SKM-1 (cell line): ENCODE data around the gene ZNF396.

ENCODE experiments used
- DNase-seq: peaks from one replicate; lab custom pipeline; 2025; ENCODE audit not compliant: unreplicated experiment; lab: John Stamatoyannopoulos, UW

ZNF396 gene

GRCh38 chr18:35343488-35343935 lies 33.6 kb downstream of the ZNF396 start:
- DNase-seq = no peak

GRCh38 chr18:35337286-35337685 lies 39.9 kb downstream of the ZNF396 start:
- no peak for DNase-seq

DNA sequence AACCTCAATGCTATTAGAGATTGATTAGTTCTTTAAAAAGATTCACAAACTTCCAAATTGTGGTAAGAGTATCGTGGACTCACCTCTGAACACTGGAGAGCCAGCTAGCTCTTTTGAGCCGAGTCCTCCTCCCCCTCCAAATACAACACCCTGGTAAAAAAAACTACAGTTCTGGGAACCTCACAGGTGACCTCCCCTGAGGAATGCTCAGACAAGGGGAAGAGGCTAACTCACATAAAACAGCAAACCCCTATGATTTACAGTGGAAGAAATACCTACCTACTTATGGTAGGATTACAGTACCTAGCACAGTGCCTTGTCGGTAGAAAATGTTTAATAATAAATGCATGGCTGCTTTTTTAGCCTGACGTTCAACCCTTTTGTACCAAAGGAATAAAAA lies 41.3 kb downstream of the ZNF396 start:
- no peak for DNase-seq

DNA sequence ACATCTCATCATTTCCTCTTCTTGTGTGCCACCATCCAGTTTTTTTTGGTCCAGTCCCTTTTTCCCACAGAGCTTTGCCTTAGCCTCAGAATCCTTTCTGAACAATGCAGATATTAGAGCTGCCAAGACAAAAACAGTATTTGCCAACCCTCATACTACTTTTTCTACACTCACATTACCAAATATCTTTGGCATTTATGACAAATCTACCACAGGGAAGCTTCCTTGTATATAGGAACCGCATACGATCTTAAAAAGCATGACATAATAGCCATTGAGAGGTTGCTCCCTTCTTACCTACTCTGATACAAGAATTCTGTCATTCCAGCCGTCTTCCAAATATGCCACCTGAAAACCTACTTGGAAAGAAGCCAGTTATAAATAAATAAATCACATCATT lies 42.3 kb downstream of the ZNF396 start:
- DNase-seq = no peak

- no peak for DNase-seq
These were observed 42.9 kb downstream of the ZNF396 start for GRCh38 chr18:35334212-35334611.

GRCh38 chr18:35331367-35332087 lies 45.6 kb downstream of the ZNF396 start:
- no peak for DNase-seq

DNA sequence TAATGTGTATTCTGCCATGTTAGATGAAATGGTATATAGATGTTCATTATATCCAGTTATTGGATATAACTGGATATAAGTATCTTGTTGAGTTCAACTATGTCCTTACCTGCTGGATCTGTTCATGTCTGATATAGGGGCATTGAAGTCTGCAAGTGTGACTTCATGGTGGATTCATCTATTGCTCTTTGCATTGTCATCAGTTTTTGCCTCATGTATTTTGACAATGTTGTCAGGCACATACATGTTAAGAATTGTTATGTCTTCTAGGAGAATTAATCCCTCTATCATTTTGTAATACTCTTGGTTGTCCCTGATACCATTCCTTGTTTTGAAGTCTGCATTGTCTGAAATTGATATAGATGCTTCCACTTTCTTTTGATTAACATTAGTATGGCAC lies 48.3 kb downstream of the ZNF396 start:
- DNase-seq = no peak

DNA sequence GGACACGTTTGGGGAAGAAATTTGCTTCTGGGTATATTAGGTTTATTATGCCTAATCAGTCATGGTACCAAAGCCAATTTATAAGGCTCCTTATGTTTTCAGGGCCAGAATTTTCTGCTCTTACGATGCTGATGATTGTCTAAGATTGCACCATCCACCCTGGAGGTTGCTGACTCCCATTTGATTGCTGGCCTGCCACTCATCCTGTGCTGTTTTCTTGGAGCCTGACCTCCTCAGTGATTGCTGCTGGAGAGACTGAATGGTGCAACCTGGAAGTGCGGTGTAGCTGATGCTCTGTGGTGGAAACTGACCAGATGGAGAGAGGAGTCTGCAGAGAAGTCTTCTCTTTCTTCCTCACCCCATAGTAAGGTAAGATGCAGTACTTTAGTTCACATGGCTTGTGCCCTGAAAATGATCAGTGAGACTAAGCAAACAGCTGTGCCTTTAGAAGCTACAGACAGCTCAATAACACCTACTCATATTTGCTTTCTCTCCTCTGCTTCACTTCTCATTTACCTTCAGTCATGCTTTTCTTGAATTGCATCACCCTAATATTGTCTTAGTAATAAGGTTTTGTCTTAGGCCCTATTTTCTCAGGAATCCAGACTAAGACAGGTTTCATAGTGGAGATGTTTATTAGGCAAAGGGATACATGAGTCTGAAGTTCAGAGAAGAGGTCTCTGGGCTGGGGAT lies 50.3 kb downstream of the ZNF396 start:
- no peak for DNase-seq

DNA sequence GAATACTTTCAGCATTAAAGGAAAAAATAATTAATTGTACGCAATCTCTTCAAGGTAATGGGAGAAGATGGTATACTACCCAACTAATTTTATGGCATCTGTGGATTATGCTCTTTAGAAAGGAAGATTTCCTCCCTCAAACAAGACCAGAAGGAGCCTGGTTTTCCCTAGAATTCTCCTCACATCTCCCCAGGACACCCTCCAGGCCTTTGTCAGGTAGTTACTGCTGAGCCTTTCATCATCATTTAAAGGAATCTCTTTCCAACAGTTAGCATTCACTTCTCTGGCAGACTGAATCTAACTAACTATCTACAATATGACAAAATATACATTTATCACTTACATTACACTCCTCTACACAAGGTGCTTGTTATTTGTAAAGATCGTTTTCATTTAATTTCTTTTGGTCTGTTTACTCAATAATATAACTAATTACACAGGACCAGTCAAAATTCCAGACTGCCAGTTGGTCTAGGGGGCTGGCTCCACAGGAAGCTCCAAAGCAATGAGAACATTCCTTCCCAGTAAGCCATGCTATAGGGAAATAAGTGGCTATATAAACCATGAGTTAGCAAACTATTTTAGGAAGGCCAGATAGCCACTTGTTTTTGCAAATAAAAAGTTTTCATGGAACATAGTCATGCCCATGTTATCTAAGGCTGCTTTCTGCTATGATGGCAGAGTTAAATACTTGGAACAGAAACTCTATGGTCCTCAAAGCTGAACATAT lies 52.0 kb downstream of the ZNF396 start:
- DNase-seq = no peak

DNA sequence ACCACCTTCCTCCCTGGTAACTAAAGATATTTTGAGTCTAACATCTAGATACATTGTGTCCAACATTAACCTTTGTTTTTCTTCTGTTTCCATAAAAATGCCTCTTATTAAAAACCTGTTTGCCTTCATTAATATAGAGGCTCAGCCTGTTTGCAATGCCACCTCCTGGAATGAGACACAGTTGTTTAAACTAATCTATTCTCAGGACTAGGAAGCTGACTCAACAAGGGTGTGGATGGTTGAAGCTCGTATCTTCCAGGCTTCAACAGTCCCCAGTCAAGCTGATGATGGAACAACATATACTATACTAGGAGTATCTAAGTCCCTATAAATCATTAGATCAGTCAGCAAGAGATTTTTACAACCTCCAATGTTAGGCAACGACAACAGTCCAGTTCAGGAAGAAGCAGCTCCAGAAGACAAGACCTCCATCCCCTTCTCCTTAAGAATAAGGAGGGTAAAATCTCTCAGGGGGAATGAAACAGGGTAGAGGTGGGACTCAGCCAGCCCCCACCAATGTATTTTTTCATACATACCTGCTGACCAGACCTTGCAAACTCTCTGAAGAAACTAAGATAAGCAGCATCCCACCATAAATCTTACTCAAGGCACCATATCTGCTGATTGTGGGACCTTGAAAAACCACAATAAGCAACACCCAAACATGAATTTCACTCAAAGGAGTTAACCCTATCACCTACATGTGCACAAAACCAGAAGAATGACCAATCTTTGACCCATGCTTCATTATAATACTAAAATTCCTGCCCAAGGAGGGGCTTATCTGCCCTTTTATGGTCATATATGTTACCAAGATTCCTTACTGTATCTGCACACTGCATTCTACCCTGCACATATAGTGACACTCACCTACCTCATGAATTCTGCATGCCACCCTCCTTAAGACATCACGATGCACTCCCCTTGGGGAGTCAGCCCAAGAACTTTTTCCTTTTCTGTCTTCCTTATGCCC lies 54.4 kb downstream of the ZNF396 start:
- DNase-seq = no peak
